ENCODE measurements around the gene KRT39. TPM values are rescaled to one million over a fixed set of nuclear protein-coding genes. Genes with fewer than 3 reads are reported as not detected.

KRT39 gene
- total and polyA plus RNA-seq, 2 of the 13 experiments (the other 11 are each of a cell fraction or from before 2014, with no cell fraction given), result 0.07 to 1.2 TPM

GRCh38 chr17:40956401-40957254 is 10.1 kb downstream of the KRT39 start (continued):
- TF ChIP-seq MYPOP (CRISPR knock-in tag; IDR thresholded peaks at IDR 0.05) (peak; percentile 75; the same call in 1 of the 2 replicates), ZNF574 (CRISPR knock-in tag; IDR thresholded peaks at IDR 0.05) (peak; percentile 63; the same call in 1 of the 2 replicates), BCL6 (CRISPR knock-in tag; IDR thresholded peaks at IDR 0.05) (peak; percentile 97), ELK4 (CRISPR knock-in tag; IDR thresholded peaks at IDR 0.05; ENCODE audit: borderline replicate concordance) (no peak), TFAP4 (IDR thresholded peaks at IDR 0.05; ENCODE audit: borderline replicate concordance, low read depth) (peak; percentile 89), KDM4B (CRISPR knock-in tag; IDR thresholded peaks at IDR 0.05) (peak; percentile 93), CEBPG (CRISPR knock-in tag; IDR thresholded peaks at IDR 0.05) (peak; percentile 99), HES4 (CRISPR knock-in tag; IDR thresholded peaks at IDR 0.05; ENCODE audit: borderline replicate concordance) (no peak), CBX1 (IDR thresholded peaks at IDR 0.05; ENCODE audit: low read depth) (peak; percentile 59), SP2 (CRISPR knock-in tag; IDR thresholded peaks at IDR 0.05) (no peak), TCF7L2 (IDR thresholded peaks at IDR 0.05; ENCODE audit: low read depth, low read length) (peak; percentile 99), XRCC5 (optimal IDR thresholded peaks at IDR 0.05; ENCODE audit: low read length) (no peak), ZNF652 (CRISPR knock-in tag; IDR thresholded peaks at IDR 0.05; ENCODE audit: borderline replicate concordance, low read depth) (peak; percentile 80), ZMAT3 (CRISPR knock-in tag; conservative IDR thresholded peaks at IDR 0.05) (no peak), ZNF580 (CRISPR knock-in tag; IDR thresholded peaks at IDR 0.05; ENCODE audit: borderline replicate concordance, low read depth) (peak; percentile 79; the same call in 1 of the 2 replicates), NR2F2 (IDR thresholded peaks at IDR 0.05; ENCODE audit: borderline replicate concordance, low read depth) (peak; percentile 92), ZKSCAN1 (IDR thresholded peaks at IDR 0.05; ENCODE audit: low read length) (no peak), ZNF570 (CRISPR knock-in tag; IDR thresholded peaks at IDR 0.05; ENCODE audit: borderline replicate concordance) (no peak), ELF3 (CRISPR knock-in tag; IDR thresholded peaks at IDR 0.05) (peak; percentile 100), ZNF326 (CRISPR knock-in tag; IDR thresholded peaks at IDR 0.05; ENCODE audit: borderline replicate concordance) (no peak), FOXM1 (CRISPR knock-in tag; IDR thresholded peaks at IDR 0.05) (no peak), ZNF589 (CRISPR knock-in tag; conservative IDR thresholded peaks at IDR 0.05) (0 out of 2 replicates have a peak, but pooled peaks have one; percentile 57), RELA (CRISPR knock-in tag; IDR thresholded peaks at IDR 0.05) (peak; percentile 33; the same call in 1 of the 2 replicates), MXD1 (CRISPR knock-in tag; IDR thresholded peaks at IDR 0.05) (no peak), ZNF367 (CRISPR knock-in tag; IDR thresholded peaks at IDR 0.05; ENCODE audit: borderline replicate concordance) (no peak)

All from HepG2 (cell line).